Kidney epithelial cell (primary cell): ENCODE measurements around the gene SUN2. TPM values are rescaled to one million over a fixed set of nuclear protein-coding genes. Genes with fewer than 3 reads are reported as not detected.

Source experiments
- DNase-seq: peaks from one replicate; pipeline ENCODE4 v3.0.0-alpha.2; 2010; ENCODE audit warnings: low read depth
- H3K27me3 ChIP-seq: 2 replicates; pipeline ENCODE4 v1.6.0; 2011; ENCODE audit warnings: low read length; ENCODE audit not compliant: control insufficient read depth, insufficient read depth
- H3K36me3 ChIP-seq: 2 replicates; pipeline ENCODE4 v1.5.1; 2011; ENCODE audit warnings: low read length; ENCODE audit not compliant: control insufficient read depth, insufficient read depth
- H3K4me3 ChIP-seq: 2 replicates; pipeline ENCODE4 v1.5.1; 2011; ENCODE audit warnings: low read depth, mild to moderate bottlenecking, control low read depth, low read length
- total RNA-seq: library from RNA; depleted of rRNA; stranded (reverse); fragments of >200 nt; gene quantifications from 2 replicates; pipeline ENCODE4 v1.2.3, GENCODE V29; 2015
- TF ChIP-seq, protein P1 (sequence below): IDR thresholded peaks from 2 replicates; pipeline ENCODE4 v1.5.1; 2011; ENCODE audit warnings: mild to moderate bottlenecking, moderate library complexity, low read length, control low read depth, inconsistent platforms; ENCODE audit not compliant: insufficient read depth, poor library complexity, severe bottlenecking

The SUN2 gene
- total RNA-seq, 1 donor from 2014 or later = 105 TPM

- TF ChIP-seq, protein P1, sequence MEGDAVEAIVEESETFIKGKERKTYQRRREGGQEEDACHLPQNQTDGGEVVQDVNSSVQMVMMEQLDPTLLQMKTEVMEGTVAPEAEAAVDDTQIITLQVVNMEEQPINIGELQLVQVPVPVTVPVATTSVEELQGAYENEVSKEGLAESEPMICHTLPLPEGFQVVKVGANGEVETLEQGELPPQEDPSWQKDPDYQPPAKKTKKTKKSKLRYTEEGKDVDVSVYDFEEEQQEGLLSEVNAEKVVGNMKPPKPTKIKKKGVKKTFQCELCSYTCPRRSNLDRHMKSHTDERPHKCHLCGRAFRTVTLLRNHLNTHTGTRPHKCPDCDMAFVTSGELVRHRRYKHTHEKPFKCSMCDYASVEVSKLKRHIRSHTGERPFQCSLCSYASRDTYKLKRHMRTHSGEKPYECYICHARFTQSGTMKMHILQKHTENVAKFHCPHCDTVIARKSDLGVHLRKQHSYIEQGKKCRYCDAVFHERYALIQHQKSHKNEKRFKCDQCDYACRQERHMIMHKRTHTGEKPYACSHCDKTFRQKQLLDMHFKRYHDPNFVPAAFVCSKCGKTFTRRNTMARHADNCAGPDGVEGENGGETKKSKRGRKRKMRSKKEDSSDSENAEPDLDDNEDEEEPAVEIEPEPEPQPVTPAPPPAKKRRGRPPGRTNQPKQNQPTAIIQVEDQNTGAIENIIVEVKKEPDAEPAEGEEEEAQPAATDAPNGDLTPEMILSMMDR = no peak
- H3K36me3 ChIP-seq = peaks cover 10% of the 10 kb centered on the region
Observed at GRCh38 chr22:38725900-38726655, 29.7 kb downstream of the SUN2 start.

DNA sequence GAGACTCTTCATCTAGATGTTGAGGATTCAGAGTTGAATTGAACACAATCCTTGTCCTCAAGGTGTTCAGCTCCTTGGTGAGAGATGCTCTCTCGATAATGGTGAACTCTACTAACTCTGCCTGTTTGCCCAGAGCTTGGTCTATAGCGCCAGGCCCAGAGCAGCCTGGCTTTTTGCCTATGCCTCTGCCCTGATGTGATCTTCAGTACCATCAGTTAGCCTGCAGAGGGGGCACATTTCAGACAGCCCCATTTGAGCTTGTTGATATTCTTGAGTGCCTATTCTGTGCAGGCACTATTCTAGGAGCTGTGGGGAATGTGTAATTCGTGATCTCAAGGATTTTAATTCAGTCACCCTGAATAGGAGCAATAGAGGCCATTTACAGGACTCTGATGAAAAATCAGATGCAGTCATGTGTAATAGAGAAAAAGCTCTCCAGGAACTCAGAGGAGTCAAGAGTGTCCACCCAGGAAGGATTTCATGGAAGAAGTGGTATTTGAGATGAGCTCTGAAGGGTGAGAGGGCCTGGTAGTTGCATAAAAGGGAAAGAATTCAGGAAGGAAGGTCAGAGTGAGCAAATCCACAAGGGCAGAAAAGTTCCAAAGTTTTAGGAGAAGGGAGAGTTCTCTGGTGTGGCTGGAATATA is 30.7 kb downstream of the SUN2 start:
- H3K27me3 ChIP-seq = no peaks in the 10 kb centered on the region
- no peak for DNase-seq
- peaks cover 9% of the 10 kb centered on the region for H3K36me3 ChIP-seq

More at GRCh38 chr22:38725900-38726655, 29.7 kb downstream of the SUN2 start:
- H3K27me3 ChIP-seq = no peaks in the 10 kb centered on the region
- H3K4me3 ChIP-seq = no peak overlapping the region
- DNase-seq = no peak

GRCh38 chr22:38724176-38724575 is 31.6 kb downstream of the SUN2 start:
- TF ChIP-seq, protein P1 = no peak
- H3K4me3 ChIP-seq = no peak overlapping the region
- H3K36me3 ChIP-seq = peaks cover 8% of the 10 kb centered on the region
- DNase-seq = no peak
- no peaks in the 10 kb centered on the region for H3K27me3 ChIP-seq

More for the DNA sequence above, 30.7 kb downstream of the SUN2 start:
- no peak overlapping the region for H3K4me3 ChIP-seq
- TF ChIP-seq, protein P1 = peak; percentile 59

- Histone ChIP-seq H3K36me3 (peaks cover 5% of the 10 kb centered on the region), H3K27me3 (no peaks in the 10 kb centered on the region), H3K4me3 (no peak overlapping the region)
- DNase-seq = no peak
- TF ChIP-seq, protein P1 = no peak
Observed at GRCh38 chr22:38721551-38721950, 34.2 kb downstream of the SUN2 start.

- TF ChIP-seq, protein P1 = no peak
- Histone ChIP-seq H3K27me3 (no peaks in the 10 kb centered on the region), H3K36me3 (peaks cover 4% of the 10 kb centered on the region), H3K4me3 (no peak overlapping the region)
- DNase-seq = no peak
Observed at GRCh38 chr22:38720350-38720749, 35.4 kb downstream of the SUN2 start.
